Vagina (tissue), 2 donors: ENCODE results near the gene RSRP1. TPM values are rescaled to one million over a fixed set of nuclear protein-coding genes. Genes with fewer than 3 reads are reported as not detected.

Source experiments
- DNase-seq, 2 donors: peaks; one replicate each; pipeline ENCODE4 v3.0.0-alpha.2; 2017; ENCODE audit errors: extremely low spot score in 2 of 2
- H3K27ac ChIP-seq: fragments of 200-600 bp; sonication (generic); one replicate; pipeline ENCODE4 v1.5.1; 2019
- H3K27me3 ChIP-seq: fragments of 200-600 bp; sonication (generic); one replicate; pipeline ENCODE4 v1.5.1; 2019
- H3K36me3 ChIP-seq, 2 donors: fragments of 200-600 bp; sonication (generic); one replicate each; pipeline ENCODE4 v1.5.1; 2017 to 2019
- H3K4me1 ChIP-seq: fragments of 200-600 bp; sonication (generic); one replicate; pipeline ENCODE4 v1.5.1; 2019
- H3K4me3 ChIP-seq, 2 donors: fragments of 200-600 bp; sonication (generic); 1 replicate in 1 of 2; 2 replicates in 1 of 2; pipeline ENCODE4 v1.5.1; 2016 to 2019
- H3K9me3 ChIP-seq: fragments of 200-600 bp; sonication (generic); one replicate; pipeline ENCODE4 v1.5.1; 2019
- POLR2A ChIP-seq, 2 donors: fragments of 450-650 bp; IDR thresholded peaks; one replicate each; pipeline ENCODE4 v1.6.1; 2017; ENCODE audit warnings: antibody characterized with exemption in 2 of 2, mild to moderate bottlenecking in 2 of 2, moderate library complexity in 2 of 2
- POLR2AphosphoS5 ChIP-seq, 2 donors: sonication (generic); formaldehyde crosslinking; IDR thresholded peaks; one replicate each; pipeline ENCODE4 v1.9.0; 2017; ENCODE audit warnings: antibody characterized with exemption in 2 of 2, mild to moderate bottlenecking in 2 of 2, low read depth in 1 of 2; ENCODE audit not compliant: insufficient read depth in 1 of 2
- intact Hi-C: fragments of 100-400 bp; cut with DNase I; formaldehyde crosslinking; loops from one replicate; pipeline ENCODE4 v1.15.1; 2023
- total RNA-seq: library from RNA; depleted of rRNA; stranded (reverse); fragments of >200 nt; gene quantifications from one replicate; pipeline ENCODE4 v1.2.3, GENCODE V29; 2016
- TF ChIP-seq, protein P1 (sequence below), 3 experiments: fragments of 450-650 bp in 2 of 3; fragments of 200-600 bp in 1 of 3; sonication (generic) in 1 of 3; IDR thresholded peaks; one replicate each; pipeline ENCODE4 v1.5.1; 2017 to 2019; ENCODE audit warnings: antibody characterized with exemption in 3 of 3, mild to moderate bottlenecking in 2 of 3, moderate library complexity in 2 of 3

The RSRP1 gene
- total RNA-seq, 1 donor from 2014 or later = 163 TPM

- DNase-seq = no peak
- intact Hi-C loops = loop anchor here (10.0 kb wide), 1 partner anchor 361 kb away; no protein-coding TSS in a partner anchor
These were observed 41.1 kb downstream of the RSRP1 start for GRCh38 chr1:25206201-25206600.

GRCh38 chr1:25205786-25206185 lies 41.5 kb downstream of the RSRP1 start:
- TF ChIP-seq POLR2A (IDR thresholded peaks at IDR 0.05) (no peak), POLR2AphosphoS5 (IDR thresholded peaks at IDR 0.05; ENCODE audit: insufficient read depth in 1 of 2, low read depth in 1 of 2) (no peak)
- TF ChIP-seq, protein P1, sequence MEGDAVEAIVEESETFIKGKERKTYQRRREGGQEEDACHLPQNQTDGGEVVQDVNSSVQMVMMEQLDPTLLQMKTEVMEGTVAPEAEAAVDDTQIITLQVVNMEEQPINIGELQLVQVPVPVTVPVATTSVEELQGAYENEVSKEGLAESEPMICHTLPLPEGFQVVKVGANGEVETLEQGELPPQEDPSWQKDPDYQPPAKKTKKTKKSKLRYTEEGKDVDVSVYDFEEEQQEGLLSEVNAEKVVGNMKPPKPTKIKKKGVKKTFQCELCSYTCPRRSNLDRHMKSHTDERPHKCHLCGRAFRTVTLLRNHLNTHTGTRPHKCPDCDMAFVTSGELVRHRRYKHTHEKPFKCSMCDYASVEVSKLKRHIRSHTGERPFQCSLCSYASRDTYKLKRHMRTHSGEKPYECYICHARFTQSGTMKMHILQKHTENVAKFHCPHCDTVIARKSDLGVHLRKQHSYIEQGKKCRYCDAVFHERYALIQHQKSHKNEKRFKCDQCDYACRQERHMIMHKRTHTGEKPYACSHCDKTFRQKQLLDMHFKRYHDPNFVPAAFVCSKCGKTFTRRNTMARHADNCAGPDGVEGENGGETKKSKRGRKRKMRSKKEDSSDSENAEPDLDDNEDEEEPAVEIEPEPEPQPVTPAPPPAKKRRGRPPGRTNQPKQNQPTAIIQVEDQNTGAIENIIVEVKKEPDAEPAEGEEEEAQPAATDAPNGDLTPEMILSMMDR (IDR thresholded peaks at IDR 0.05) = no peak
- Histone ChIP-seq H3K36me3 (no peaks in the 10 kb centered on the region), H3K27ac (no peak overlapping the region), H3K4me3 (no peak overlapping the region), H3K27me3 (no peaks in the 10 kb centered on the region), H3K9me3 (no peaks in the 10 kb centered on the region), H3K4me1 (no peaks in the 10 kb centered on the region)
- DNase-seq = no peak
- intact Hi-C loops = loop anchor here (10.0 kb wide), 1 partner anchor 361 kb away; no protein-coding TSS in a partner anchor

More at GRCh38 chr1:25206201-25206600, 41.1 kb downstream of the RSRP1 start:
- Histone ChIP-seq H3K36me3 (no peaks in the 10 kb centered on the region), H3K27ac (no peak overlapping the region), H3K4me1 (no peaks in the 10 kb centered on the region), H3K4me3 (no peak overlapping the region), H3K9me3 (no peaks in the 10 kb centered on the region), H3K27me3 (no peaks in the 10 kb centered on the region)
- TF ChIP-seq POLR2AphosphoS5 (IDR thresholded peaks at IDR 0.05; ENCODE audit: insufficient read depth in 1 of 2, low read depth in 1 of 2) (no peak), POLR2A (IDR thresholded peaks at IDR 0.05) (no peak)
- TF ChIP-seq, protein P1 (IDR thresholded peaks at IDR 0.05) = no peak

DNA sequence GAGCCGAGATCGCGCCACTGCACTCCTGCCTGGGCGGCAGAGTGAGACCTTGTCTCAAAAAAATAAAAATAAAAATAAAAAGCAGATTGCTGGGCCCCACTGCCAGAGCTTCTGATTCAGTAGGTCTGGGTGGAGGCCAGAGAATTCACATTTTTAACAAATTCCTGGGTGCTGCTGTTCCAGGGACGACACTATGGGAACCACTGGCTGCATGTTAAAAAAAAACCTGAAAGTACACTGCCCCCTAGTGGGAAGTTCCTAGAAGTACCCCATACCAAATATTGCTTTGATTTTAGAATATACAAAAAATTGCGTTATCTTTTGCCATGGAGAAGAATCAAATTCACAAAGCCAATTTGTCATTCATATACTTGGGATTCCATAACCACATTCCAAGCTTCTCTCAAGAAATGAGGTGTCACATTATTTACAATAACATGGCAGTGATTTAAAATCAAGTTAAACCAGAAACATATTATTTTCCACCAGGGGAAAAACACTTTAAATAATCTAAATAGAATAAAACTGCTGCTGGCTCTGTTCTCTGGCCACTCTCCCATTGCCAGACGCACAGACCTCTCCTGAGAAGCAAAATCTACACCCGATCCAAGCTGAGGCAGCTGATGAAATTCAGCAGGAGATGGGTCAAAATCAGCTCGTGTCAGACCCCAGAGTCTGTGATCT lies 42.3 kb downstream of the RSRP1 start:
- intact Hi-C loops = loop anchor here (10.0 kb wide), 1 partner anchor 360 kb away; no protein-coding TSS in a partner anchor

DNA sequence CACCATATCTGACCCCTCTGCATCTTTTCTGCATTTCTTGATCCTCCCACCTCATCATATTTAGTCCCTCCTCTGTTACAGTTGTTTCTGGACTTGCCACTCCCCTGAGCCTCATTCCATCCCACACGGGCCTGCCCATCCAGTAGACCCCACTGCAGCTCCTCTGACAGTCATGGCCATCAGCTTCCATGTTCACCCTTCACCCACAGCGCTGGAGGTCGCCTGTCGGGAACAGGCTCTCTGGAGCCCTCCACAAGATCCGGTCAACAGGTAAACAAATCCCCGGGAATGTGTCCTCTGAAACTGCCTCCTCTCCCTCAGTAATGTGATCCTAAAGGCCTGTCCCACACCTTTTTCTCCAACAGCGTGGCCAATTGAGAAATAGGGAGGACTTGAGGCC lies 46.2 kb downstream of the RSRP1 start:
- TF ChIP-seq, protein P1 (IDR thresholded peaks at IDR 0.05) = no peak
- TF ChIP-seq POLR2A (IDR thresholded peaks at IDR 0.05) = no peak
- no peak for TF ChIP-seq POLR2AphosphoS5 (IDR thresholded peaks at IDR 0.05; ENCODE audit: insufficient read depth in 1 of 2, low read depth in 1 of 2)
- no peaks in the 10 kb centered on the region for H3K36me3 ChIP-seq
- no peaks in the 10 kb centered on the region for H3K9me3 ChIP-seq
- no peak overlapping the region for H3K4me3 ChIP-seq
- H3K27me3 ChIP-seq = no peaks in the 10 kb centered on the region
- intact Hi-C loops = loop anchor here (10.0 kb wide), 1 partner anchor 356 kb away; no protein-coding TSS in a partner anchor
- H3K4me1 ChIP-seq = peaks cover 11% of the 10 kb centered on the region
- no peak overlapping the region for H3K27ac ChIP-seq
- DNase-seq = no peak

More for the DNA sequence above, 42.3 kb downstream of the RSRP1 start:
- Histone ChIP-seq H3K4me1 (no peaks in the 10 kb centered on the region), H3K9me3 (no peaks in the 10 kb centered on the region), H3K27ac (no peak overlapping the region), H3K36me3 (no peaks in the 10 kb centered on the region), H3K27me3 (no peaks in the 10 kb centered on the region), H3K4me3 (no peak overlapping the region)
- TF ChIP-seq POLR2A (IDR thresholded peaks at IDR 0.05) (no peak), POLR2AphosphoS5 (IDR thresholded peaks at IDR 0.05; ENCODE audit: insufficient read depth in 1 of 2, low read depth in 1 of 2) (no peak)
- TF ChIP-seq, protein P1 (IDR thresholded peaks at IDR 0.05) = peak; percentile 48 to 66 (median 53)
- no peak for DNase-seq
